Esophagus (tissue), 2 donors: ENCODE data around the gene SLC8A3. TPM values are rescaled to one million over a fixed set of nuclear protein-coding genes. Genes with fewer than 3 reads are reported as not detected.
A peak's percentile ranks its signal among the peaks of the same experiment; 100 is the strongest.

Experiments
- H3K27ac ChIP-seq, 2 donors: one replicate each; pipeline ENCODE4 v1.5.1; 2013; ENCODE audit warnings: low read depth in 2 of 2, mild to moderate bottlenecking in 2 of 2, inconsistent platforms in 1 of 2, low read length in 1 of 2, moderate library complexity in 1 of 2
- H3K27me3 ChIP-seq, 2 donors: one replicate each; pipeline ENCODE4 v1.6.1; 2013; ENCODE audit warnings: low read length in 2 of 2, control low read depth in 1 of 2, mild to moderate bottlenecking in 1 of 2; ENCODE audit not compliant: insufficient read depth in 2 of 2, control insufficient read depth in 1 of 2
- H3K36me3 ChIP-seq, 2 donors: one replicate each; pipeline ENCODE4 v1.6.1; 2013; ENCODE audit warnings: low read length in 1 of 2; ENCODE audit not compliant: control insufficient read depth in 2 of 2, insufficient read depth in 2 of 2
- H3K4me1 ChIP-seq, 2 donors: one replicate each; pipeline ENCODE4 v1.6.1; 2013; ENCODE audit warnings: low read length in 1 of 2; ENCODE audit not compliant: control insufficient read depth in 2 of 2, insufficient read depth in 2 of 2
- H3K4me3 ChIP-seq, 2 donors: one replicate each; pipeline ENCODE4 v1.5.1; 2013; ENCODE audit warnings: low read length in 2 of 2, mild to moderate bottlenecking in 2 of 2, low read depth in 1 of 2, moderate library complexity in 1 of 2
- H3K9me3 ChIP-seq, 2 donors: one replicate each; pipeline ENCODE4 v1.6.1; 2013; ENCODE audit warnings: mild to moderate bottlenecking in 2 of 2, low read depth in 1 of 2, low read length in 1 of 2, moderate library complexity in 1 of 2; ENCODE audit not compliant: control insufficient read depth in 2 of 2, insufficient read depth in 1 of 2
- WGBS, 2 donors: extraction: QIAGEN DNeasy Blood & Tissue Kit; methylation state at CpG; one replicate each; pipeline ENCODE4 v1.1.7; 2013; 5-methylcytosine and 5-hydroxymethylcytosine counted together
- polyA plus RNA-seq, 2 donors: library from polyadenylated mRNA; stranded (reverse); fragments of 200-250 nt; gene quantifications; one replicate each; pipeline ENCODE4 v1.2.3, GENCODE V29; 2013
- donor health status: healthy with polysubstance abuse.
- donor health status: Bipolar disorder and iron deficiency.

The SLC8A3 gene
- polyA plus RNA-seq, 2 donors, result 0.04 TPM; not detected in 1

DNA sequence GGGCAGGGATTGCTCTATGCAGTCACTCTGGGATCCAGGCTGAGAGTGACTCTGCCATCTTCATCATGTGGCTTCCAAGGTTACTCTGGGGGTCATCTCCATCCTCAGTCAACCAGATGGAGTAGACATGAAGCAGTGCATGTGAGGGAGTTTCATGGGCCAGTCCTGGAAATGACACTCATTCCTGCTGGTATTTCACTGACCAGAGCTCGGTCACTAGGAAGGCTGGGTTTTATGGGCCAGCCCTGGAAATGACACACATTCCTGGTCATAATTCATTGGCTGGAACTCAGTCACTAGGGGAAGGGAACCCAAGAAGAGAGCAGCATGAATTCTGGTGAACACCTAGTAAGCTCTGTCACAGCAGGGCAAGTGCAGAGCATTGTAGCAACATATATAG is 164.9 kb downstream of the SLC8A3 start:
- Histone ChIP-seq H3K36me3 (no peaks in the 10 kb centered on the region), H3K27me3 (no peaks in the 10 kb centered on the region), H3K27ac (no peak overlapping the region), H3K4me3 (no peak overlapping the region), H3K9me3 (no peaks in the 10 kb centered on the region), H3K4me1 (peaks cover 2% of the 10 kb centered on the region in 2 donors)
- WGBS, 2 donors, result 1 to 40% methylated on average over 1 of the region's 1 CpG

GRCh38 chr14:70022771-70023445 is 165.8 kb downstream of the SLC8A3 start:
- H3K36me3 ChIP-seq, result no peaks in the 10 kb centered on the region

GRCh38 chr14:70021548-70022220 is 167.1 kb downstream of the SLC8A3 start:
- 69 to 75% methylated on average over 8 of the region's 8 CpGs for WGBS, 2 donors

More at GRCh38 chr14:70022771-70023445, 165.8 kb downstream of the SLC8A3 start:
- 90 to 92% methylated on average over 15 of the region's 15 CpGs for WGBS, 2 donors
- Histone ChIP-seq H3K4me1 (peaks cover 4 to 6% of the 10 kb centered on the region in 2 donors), H3K9me3 (no peaks in the 10 kb centered on the region), H3K27me3 (no peaks in the 10 kb centered on the region), H3K4me3 (no peak overlapping the region), H3K27ac (no peak overlapping the region)

DNA sequence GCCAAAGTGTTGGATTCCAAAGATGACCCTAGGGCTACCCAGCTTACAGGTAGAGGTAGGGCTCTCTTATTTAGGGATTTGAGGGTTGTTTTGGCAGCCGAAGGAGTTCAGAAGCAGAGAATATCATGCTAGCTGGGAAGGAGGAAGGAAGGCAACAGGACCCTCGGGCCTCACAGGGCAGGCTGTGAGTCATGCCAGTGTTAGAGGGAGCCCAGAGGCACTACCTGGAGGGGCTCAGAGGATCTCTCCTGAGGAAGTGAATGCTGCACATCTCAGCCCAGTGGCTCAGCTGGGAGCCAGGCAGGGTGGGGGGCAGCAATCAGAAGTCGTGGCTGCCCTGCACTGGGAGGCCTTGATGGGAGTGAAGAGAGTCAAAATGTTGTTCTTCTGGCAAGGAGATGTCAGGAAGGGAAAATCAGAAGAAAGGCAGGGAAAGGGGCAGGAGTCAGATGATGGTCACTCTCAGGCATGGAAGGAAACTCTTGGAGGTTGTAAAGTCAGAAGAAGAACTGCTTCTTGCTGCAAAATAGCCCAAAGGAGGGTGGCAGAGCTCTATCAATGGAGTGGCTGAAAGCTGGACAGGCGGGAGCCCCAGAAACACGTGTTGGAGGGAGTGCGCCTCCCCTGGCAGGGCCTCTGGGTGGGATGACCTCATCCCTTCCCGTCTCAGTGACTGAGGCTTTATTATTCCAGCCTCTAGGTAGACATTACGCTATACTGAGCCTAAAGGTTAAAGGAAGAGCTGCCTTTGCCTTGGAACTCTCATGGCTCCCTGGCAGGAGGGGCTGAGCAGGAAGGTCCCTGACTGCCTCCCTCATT is 168.2 kb downstream of the SLC8A3 start:
- peaks cover 4 to 6% of the 10 kb centered on the region in 2 donors for H3K4me1 ChIP-seq
- no peak overlapping the region for H3K4me3 ChIP-seq
- no peaks in the 10 kb centered on the region for H3K36me3 ChIP-seq
- 68 to 77% methylated on average over 8 of the region's 8 CpGs for WGBS, 2 donors
- no peaks in the 10 kb centered on the region for H3K9me3 ChIP-seq
- no peak overlapping the region for H3K27ac ChIP-seq
- no peaks in the 10 kb centered on the region for H3K27me3 ChIP-seq

More at GRCh38 chr14:70021548-70022220, 167.1 kb downstream of the SLC8A3 start:
- Histone ChIP-seq H3K27me3 (no peaks in the 10 kb centered on the region), H3K9me3 (no peaks in the 10 kb centered on the region), H3K27ac (no peak overlapping the region), H3K4me3 (no peak overlapping the region), H3K36me3 (no peaks in the 10 kb centered on the region), H3K4me1 (peaks cover 4 to 6% of the 10 kb centered on the region in 2 donors)

DNA sequence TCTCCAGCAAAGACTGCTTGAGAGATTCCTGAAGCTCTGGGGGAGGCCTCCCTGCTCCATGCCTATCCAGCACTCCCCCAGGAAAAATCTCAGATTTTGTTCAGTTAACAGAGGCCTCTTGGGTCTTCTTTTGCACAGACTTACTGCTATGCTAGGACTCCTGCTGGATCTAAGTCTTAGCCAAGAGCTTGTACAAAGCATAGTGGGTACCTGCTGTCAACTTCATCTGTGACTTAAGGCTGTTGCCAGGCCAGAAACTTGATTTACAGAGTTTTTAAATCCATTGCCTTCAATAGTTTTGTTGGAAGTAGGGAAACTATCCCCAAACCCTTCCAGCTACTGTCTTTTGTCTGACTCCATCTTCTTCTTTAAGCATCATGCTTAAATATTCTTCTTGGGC is 169.1 kb downstream of the SLC8A3 start:
- no peaks in the 10 kb centered on the region for H3K36me3 ChIP-seq
- H3K27ac ChIP-seq, result no peak overlapping the region
- peaks cover 4 to 6% of the 10 kb centered on the region in 2 donors for H3K4me1 ChIP-seq
- no peaks in the 10 kb centered on the region for H3K27me3 ChIP-seq
- no peak overlapping the region for H3K4me3 ChIP-seq
- H3K9me3 ChIP-seq, result no peaks in the 10 kb centered on the region

DNA sequence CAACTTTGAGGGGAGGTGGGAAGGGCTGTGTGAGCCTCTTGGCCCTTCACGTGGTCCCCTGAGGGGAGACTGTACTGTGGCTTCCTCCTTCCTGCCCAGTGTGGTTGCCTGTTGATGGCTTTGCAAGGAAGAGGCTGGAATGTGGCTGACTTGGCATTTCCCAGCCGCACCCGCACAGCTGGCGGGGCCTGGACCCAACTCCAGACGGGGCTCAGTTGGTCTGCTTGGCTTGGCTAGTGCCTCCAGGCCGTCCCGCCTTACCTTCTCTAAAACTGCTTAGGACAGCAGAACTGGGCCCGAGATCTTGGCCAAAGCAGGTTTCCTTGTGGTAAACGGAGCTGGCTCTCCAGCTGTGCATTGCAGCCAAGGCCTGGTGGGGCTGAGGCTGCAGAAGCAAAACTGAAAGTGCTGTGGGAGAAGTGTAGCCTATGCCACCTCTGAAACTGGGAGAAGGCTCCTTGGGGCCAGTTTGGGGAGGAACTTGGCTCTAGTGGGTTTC is 170.0 kb downstream of the SLC8A3 start:
- H3K36me3 ChIP-seq, result no peaks in the 10 kb centered on the region
- H3K4me3 ChIP-seq, result peak overlapping the region in 1 of 2 donors; percentile 8
- peaks cover 4 to 6% of the 10 kb centered on the region in 2 donors for H3K4me1 ChIP-seq
- no peaks in the 10 kb centered on the region for H3K27me3 ChIP-seq
- no peak overlapping the region for H3K27ac ChIP-seq
- no peaks in the 10 kb centered on the region for H3K9me3 ChIP-seq
- WGBS, 2 donors, result 16 to 28% methylated on average over 9 of the region's 9 CpGs

DNA sequence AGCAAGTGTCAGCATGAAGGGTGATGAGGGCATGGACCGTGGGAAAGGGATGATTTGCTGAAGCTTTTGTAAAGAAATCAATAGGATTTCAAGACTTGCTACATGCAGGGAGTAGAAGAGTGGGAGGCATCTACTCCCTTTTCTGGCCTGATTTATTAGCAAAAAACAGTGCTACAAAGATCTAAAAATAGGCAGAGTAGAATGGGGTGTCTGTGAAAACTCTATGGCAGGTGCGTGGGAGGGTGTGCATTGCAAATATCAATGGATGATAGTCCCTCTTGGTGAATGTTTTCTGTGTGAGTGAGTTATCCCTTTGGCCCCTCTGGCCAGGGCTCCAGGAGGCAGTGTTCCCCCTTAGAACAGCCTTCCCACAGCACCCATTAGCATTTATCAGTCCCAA is 170.5 kb downstream of the SLC8A3 start:
- peaks cover 4 to 6% of the 10 kb centered on the region in 2 donors for H3K4me1 ChIP-seq

DNA sequence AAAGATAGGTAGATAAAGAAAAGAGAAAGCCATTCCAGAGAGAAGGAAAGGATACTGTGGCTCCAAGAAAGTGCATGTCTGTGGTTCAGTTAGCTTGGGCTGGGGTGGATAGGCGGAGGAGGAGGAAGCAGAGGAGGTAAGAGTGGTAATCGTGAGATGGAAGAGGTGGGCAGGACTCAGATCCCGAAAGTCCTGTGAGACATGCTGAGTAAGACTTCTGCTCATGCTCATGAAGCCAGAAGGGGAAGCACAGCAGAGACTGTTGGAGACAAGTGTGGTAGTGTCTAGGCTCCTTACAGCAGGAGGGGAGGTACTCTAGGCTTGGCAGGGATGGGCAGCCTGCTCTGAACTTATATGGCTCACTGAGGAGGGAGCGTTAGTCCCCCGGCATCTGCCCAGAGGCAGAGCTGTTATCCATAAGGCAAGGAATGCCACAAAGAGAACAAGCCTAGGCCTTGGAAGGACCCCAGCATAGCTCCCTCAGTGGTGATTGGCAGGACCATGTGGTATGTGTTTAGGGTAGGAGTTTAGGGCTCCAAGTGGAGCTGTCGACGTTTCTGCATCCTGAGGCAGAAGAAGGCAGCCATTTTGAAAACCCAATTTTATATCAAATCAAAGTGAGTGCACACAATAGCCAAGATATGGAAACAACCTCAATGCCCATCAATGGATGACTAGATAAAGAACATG is 174.2 kb downstream of the SLC8A3 start:
- H3K9me3 ChIP-seq, result no peaks in the 10 kb centered on the region
- 83 to 88% methylated on average over 7 of the region's 7 CpGs for WGBS, 2 donors
- H3K27me3 ChIP-seq, result no peaks in the 10 kb centered on the region
- no peak overlapping the region for H3K27ac ChIP-seq
- H3K36me3 ChIP-seq, result no peaks in the 10 kb centered on the region
- no peak overlapping the region for H3K4me3 ChIP-seq
- H3K4me1 ChIP-seq, result peaks cover 4 to 11% of the 10 kb centered on the region in 2 donors

More for the DNA sequence above, 170.5 kb downstream of the SLC8A3 start:
- Histone ChIP-seq H3K9me3 (no peaks in the 10 kb centered on the region), H3K27ac (no peak overlapping the region), H3K27me3 (no peaks in the 10 kb centered on the region), H3K36me3 (no peaks in the 10 kb centered on the region), H3K4me3 (no peak overlapping the region)
- 62 to 66% methylated on average over 2 of the region's 2 CpGs for WGBS, 2 donors

- Histone ChIP-seq H3K27ac (no peak overlapping the region), H3K4me3 (no peak overlapping the region), H3K27me3 (no peaks in the 10 kb centered on the region), H3K36me3 (no peaks in the 10 kb centered on the region), H3K4me1 (peaks cover 0 to 5% of the 10 kb centered on the region in 2 donors), H3K9me3 (no peaks in the 10 kb centered on the region)
- 60 to 67% methylated on average over 2 of the region's 2 CpGs for WGBS, 2 donors
Measured at GRCh38 chr14:70013271-70013873, 175.4 kb downstream of the SLC8A3 start.
